SK-N-SH (cell line): ENCODE data around the gene MSN. TPM values are rescaled to one million over a fixed set of nuclear protein-coding genes. Genes with fewer than 3 reads are reported as not detected.
A peak's percentile ranks its signal among the peaks of the same experiment; 100 is the strongest.

Experiments
- CTCF ChIA-PET: fragments of 300-600, 350-600 bp; formaldehyde crosslinking; extraction: SDS; loops from one replicate; lab custom pipeline; 2021; lab: Yijun Ruan, JAX
- POLR2A ChIA-PET: fragments of 350-600 bp; sonication (Branson Sonifier 250); formaldehyde crosslinking; extraction: SDS; loops from one replicate; lab custom pipeline; 2020; ENCODE audit warnings: antibody characterized with exemption, inconsistent platforms; lab: Yijun Ruan, JAX
- DNase-seq: peaks from one replicate; pipeline ENCODE4 v3.0.0; 2012
- H2AFZ ChIP-seq: fragments of 200-600 bp; sonication (generic); 2 replicates; pipeline ENCODE4 v1.8.1; 2016; ENCODE audit warnings: antibody characterized with exemption, mild to moderate bottlenecking, low read depth
- H3F3A ChIP-seq: fragments of 200-600 bp; sonication (generic); replicated peaks from 2 replicates; pipeline ENCODE3; 2016; ENCODE audit warnings: antibody characterized with exemption, mild to moderate bottlenecking; ENCODE audit not compliant: insufficient read depth
- H3K27ac ChIP-seq, 2 experiments: fragments of 200-500 bp in 1 of 2; fragments of 200-600 bp in 1 of 2; sonication (Bioruptor generic) in 1 of 2; sonication (generic), shearing (Covaris generic) in 1 of 2; 2 replicates each; pipeline versions ENCODE4 v1.5.1 to v1.6.1; 2014 to 2016; ENCODE audit warnings: low read depth in 2 of 2, inconsistent platforms in 1 of 2, low read length in 1 of 2, mild to moderate bottlenecking in 1 of 2, mixed read lengths in 1 of 2
- H3K27me3 ChIP-seq: fragments of 200-600 bp; sonication (generic), shearing (Covaris generic); 2 replicates; pipeline ENCODE4 v1.6.1; 2016; ENCODE audit warnings: mixed run types; ENCODE audit not compliant: insufficient read depth
- H3K36me3 ChIP-seq, 2 experiments: fragments of 200-500 bp in 1 of 2; fragments of 200-600 bp in 1 of 2; sonication (Bioruptor generic) in 1 of 2; sonication (generic) in 1 of 2; replicated peaks in 1 of 2; 2 replicates each; pipeline versions ENCODE3 to v1.5.1; 2014 to 2016; ENCODE audit warnings: low read length in 1 of 2, mild to moderate bottlenecking in 1 of 2; ENCODE audit not compliant: insufficient read depth in 2 of 2, control insufficient read depth in 1 of 2
- H3K4me1 ChIP-seq, 2 experiments: fragments of 200-500 bp in 1 of 2; fragments of 200-600 bp in 1 of 2; sonication (Bioruptor generic) in 1 of 2; sonication (generic), shearing (Covaris generic) in 1 of 2; 2 replicates each; pipeline versions ENCODE4 v1.5.1 to v1.6.1; 2014 to 2016; ENCODE audit warnings: low read depth in 1 of 2, low read length in 1 of 2, mixed run types in 1 of 2; ENCODE audit not compliant: insufficient read depth in 2 of 2, control insufficient read depth in 1 of 2
- H3K4me2 ChIP-seq: fragments of 200-600 bp; sonication (generic), shearing (Covaris generic); 2 replicates; pipeline ENCODE4 v1.6.1; 2017; ENCODE audit warnings: mixed run types
- H3K4me3 ChIP-seq, 2 experiments: fragments of 200-500 bp in 1 of 2; fragments of 200-600 bp in 1 of 2; sonication (Bioruptor generic) in 1 of 2; sonication (generic), shearing (Covaris generic) in 1 of 2; 2 replicates each; pipeline versions ENCODE4 v1.5.1 to v1.8.1; 2014 to 2016; ENCODE audit warnings: low read depth in 2 of 2, inconsistent platforms in 1 of 2, low read length in 1 of 2, mild to moderate bottlenecking in 1 of 2, mixed read lengths in 1 of 2, moderate library complexity in 1 of 2
- H3K79me2 ChIP-seq: fragments of 200-600 bp; sonication (generic); 2 replicates; pipeline ENCODE4 v1.8.1; 2017; ENCODE audit warnings: mild to moderate bottlenecking; ENCODE audit not compliant: insufficient read depth
- H3K9ac ChIP-seq: fragments of 200-600 bp; sonication (generic); 2 replicates; pipeline ENCODE4 v1.6.1; 2017; ENCODE audit warnings: mixed run types
- H3K9me2 ChIP-seq: fragments of 200-600 bp; sonication (generic); 2 replicates; pipeline ENCODE4 v1.6.1; 2017; ENCODE audit warnings: mixed run types
- H3K9me3 ChIP-seq: fragments of 200-600 bp; sonication (generic); 2 replicates; pipeline ENCODE4 v1.6.1; 2017; ENCODE audit warnings: mixed run types, mild to moderate bottlenecking, moderate library complexity
- H4K20me1 ChIP-seq: fragments of 200-600 bp; sonication (generic); 2 replicates; pipeline ENCODE4 v1.6.1; 2017; ENCODE audit warnings: mild to moderate bottlenecking, mixed run types; ENCODE audit not compliant: insufficient read depth
- CHD2 ChIP-seq: fragments of 150-350 bp; IDR thresholded peaks from 2 replicates; pipeline ENCODE4 v1.6.1; 2018; ENCODE audit warnings: low read length; ENCODE audit not compliant: partially characterized antibody
- ELF1 ChIP-seq: IDR thresholded peaks from 2 replicates; pipeline ENCODE4 v1.4.0; 2012
- EZH2phosphoT487 ChIP-seq: fragments of 200-600 bp; sonication (generic); IDR thresholded peaks from 2 replicates; pipeline ENCODE4 v1.6.1; 2017; ENCODE audit warnings: low read depth, mixed run types, mild to moderate bottlenecking, antibody characterized with exemption, moderate library complexity, borderline replicate concordance
- FOSL2 ChIP-seq: IDR thresholded peaks from 2 replicates; pipeline ENCODE4 v1.4.0; 2012; ENCODE audit warnings: low read depth, mild to moderate bottlenecking, moderate library complexity, borderline replicate concordance
- GATA2 ChIP-seq: sonication (generic); formaldehyde crosslinking; IDR thresholded peaks from 2 replicates; pipeline ENCODE4 v1.5.0; 2020; ENCODE audit warnings: mild to moderate bottlenecking, missing genetic modification reagents
- MEF2A ChIP-seq: IDR thresholded peaks from 2 replicates; pipeline ENCODE4 v1.4.0; 2012; ENCODE audit warnings: low read depth, borderline replicate concordance
- RAD21 ChIP-seq: IDR thresholded peaks from 2 replicates; pipeline ENCODE4 v1.6.1; 2012; ENCODE audit warnings: mild to moderate bottlenecking, low read length
- RCOR1 ChIP-seq: fragments of 150-350 bp; IDR thresholded peaks from 2 replicates; pipeline ENCODE4 v1.6.1; 2017; ENCODE audit warnings: antibody characterized with exemption, low read length
- RFX5 ChIP-seq: IDR thresholded peaks from 2 replicates; pipeline ENCODE4 v1.6.1; 2012; ENCODE audit warnings: mild to moderate bottlenecking, improper control_type of control experiment, low read length
- SMC3 ChIP-seq: IDR thresholded peaks from 2 replicates; pipeline ENCODE4 v1.6.1; 2012; ENCODE audit warnings: low read depth, low read length, improper control_type of control experiment
- TCF12 ChIP-seq: IDR thresholded peaks from 2 replicates; pipeline ENCODE4 v1.4.0; 2012
- TEAD4 ChIP-seq: IDR thresholded peaks from 2 replicates; pipeline ENCODE4 v1.4.0; 2012; ENCODE audit warnings: mild to moderate bottlenecking, borderline replicate concordance; ENCODE audit not compliant: insufficient read depth
- WGBS: methylation state at CpG from one replicate; pipeline ENCODE4 v1.1.6; 2017; ENCODE audit warnings: low lambda C conversion rate; 5-methylcytosine and 5-hydroxymethylcytosine counted together
- polyA plus RNA-seq, 3 experiments: library from polyadenylated mRNA; depleted of rRNA; stranded (reverse); fragments of >200 nt; gene quantifications; 2 replicates each; pipeline ENCODE4 v1.2.3, GENCODE V29; 2012
- TF ChIP-seq, protein P1 (sequence below): fragments of 200-600 bp; sonication (generic); IDR thresholded peaks from 2 replicates; pipeline ENCODE4 v1.6.1; 2017; ENCODE audit warnings: antibody characterized with exemption, mild to moderate bottlenecking, moderate library complexity
- TF ChIP-seq, protein P2 (sequence below): fragments of 150-350 bp; IDR thresholded peaks from 2 replicates; pipeline ENCODE4 v1.6.1; 2016; ENCODE audit warnings: mild to moderate bottlenecking, low read depth, low read length
- TF ChIP-seq, protein P3 (sequence below): fragments of 150-350 bp; IDR thresholded peaks from 2 replicates; pipeline ENCODE4 v1.6.1; 2017; ENCODE audit warnings: antibody characterized with exemption, low read length, low read depth, borderline replicate concordance
- TF ChIP-seq, protein P4 (sequence below): IDR thresholded peaks from 2 replicates; pipeline ENCODE4 v1.6.1; 2012; ENCODE audit warnings: mild to moderate bottlenecking, low read depth, low read length, moderate library complexity
- TF ChIP-seq, protein P5 (sequence below): IDR thresholded peaks from 2 replicates; pipeline ENCODE4 v1.4.0; 2012; ENCODE audit warnings: low read depth
- TF ChIP-seq, protein P6 (sequence below): IDR thresholded peaks from 2 replicates; pipeline ENCODE4; 2012

MSN gene
- polyA plus RNA-seq, 1 of the 3 experiments (the other 2 are of a cell fraction), result 189 TPM

- DNase-seq, result no peak
- Histone ChIP-seq H3K27ac (peak overlapping the region in 1 of 2 experiments; percentile 63; a peak in 1 of 4 replicates), H2AFZ (no peak overlapping the region), H3K4me2 (peak overlapping the region; percentile 18; the same call in 1 of the 2 replicates), H3K4me1 (peaks cover 0 to 16% of the 10 kb centered on the region in 2 experiments; a peak in 2 of 4 replicates), H3K79me2 (peaks cover 96% of the 10 kb centered on the region), H3F3A (peaks cover 34% of the 10 kb centered on the region), H3K9me2 (no peaks in the 10 kb centered on the region), H3K36me3 (no peaks in the 10 kb centered on the region), H3K27me3 (no peaks in the 10 kb centered on the region), H3K9ac (no peak overlapping the region), H3K4me3 (no peak overlapping the region), H3K9me3 (no peaks in the 10 kb centered on the region), H4K20me1 (peaks cover 48% of the 10 kb centered on the region)
- ChIA-PET POLR2A (no interaction called here), CTCF (no interaction called here)
- TF ChIP-seq, protein P1, sequence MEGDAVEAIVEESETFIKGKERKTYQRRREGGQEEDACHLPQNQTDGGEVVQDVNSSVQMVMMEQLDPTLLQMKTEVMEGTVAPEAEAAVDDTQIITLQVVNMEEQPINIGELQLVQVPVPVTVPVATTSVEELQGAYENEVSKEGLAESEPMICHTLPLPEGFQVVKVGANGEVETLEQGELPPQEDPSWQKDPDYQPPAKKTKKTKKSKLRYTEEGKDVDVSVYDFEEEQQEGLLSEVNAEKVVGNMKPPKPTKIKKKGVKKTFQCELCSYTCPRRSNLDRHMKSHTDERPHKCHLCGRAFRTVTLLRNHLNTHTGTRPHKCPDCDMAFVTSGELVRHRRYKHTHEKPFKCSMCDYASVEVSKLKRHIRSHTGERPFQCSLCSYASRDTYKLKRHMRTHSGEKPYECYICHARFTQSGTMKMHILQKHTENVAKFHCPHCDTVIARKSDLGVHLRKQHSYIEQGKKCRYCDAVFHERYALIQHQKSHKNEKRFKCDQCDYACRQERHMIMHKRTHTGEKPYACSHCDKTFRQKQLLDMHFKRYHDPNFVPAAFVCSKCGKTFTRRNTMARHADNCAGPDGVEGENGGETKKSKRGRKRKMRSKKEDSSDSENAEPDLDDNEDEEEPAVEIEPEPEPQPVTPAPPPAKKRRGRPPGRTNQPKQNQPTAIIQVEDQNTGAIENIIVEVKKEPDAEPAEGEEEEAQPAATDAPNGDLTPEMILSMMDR, result no peak
- TF ChIP-seq TEAD4 (no peak), MEF2A (no peak), FOSL2 (no peak), SMC3 (no peak), ELF1 (no peak), RCOR1 (no peak), TCF12 (no peak), CHD2 (no peak), RAD21 (no peak), EZH2phosphoT487 (no peak), GATA2 (CRISPR knock-in tag) (no peak), RFX5 (no peak)
- TF ChIP-seq, protein P2, sequence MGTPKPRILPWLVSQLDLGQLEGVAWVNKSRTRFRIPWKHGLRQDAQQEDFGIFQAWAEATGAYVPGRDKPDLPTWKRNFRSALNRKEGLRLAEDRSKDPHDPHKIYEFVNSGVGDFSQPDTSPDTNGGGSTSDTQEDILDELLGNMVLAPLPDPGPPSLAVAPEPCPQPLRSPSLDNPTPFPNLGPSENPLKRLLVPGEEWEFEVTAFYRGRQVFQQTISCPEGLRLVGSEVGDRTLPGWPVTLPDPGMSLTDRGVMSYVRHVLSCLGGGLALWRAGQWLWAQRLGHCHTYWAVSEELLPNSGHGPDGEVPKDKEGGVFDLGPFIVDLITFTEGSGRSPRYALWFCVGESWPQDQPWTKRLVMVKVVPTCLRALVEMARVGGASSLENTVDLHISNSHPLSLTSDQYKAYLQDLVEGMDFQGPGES, result no peak
- TF ChIP-seq, protein P3, sequence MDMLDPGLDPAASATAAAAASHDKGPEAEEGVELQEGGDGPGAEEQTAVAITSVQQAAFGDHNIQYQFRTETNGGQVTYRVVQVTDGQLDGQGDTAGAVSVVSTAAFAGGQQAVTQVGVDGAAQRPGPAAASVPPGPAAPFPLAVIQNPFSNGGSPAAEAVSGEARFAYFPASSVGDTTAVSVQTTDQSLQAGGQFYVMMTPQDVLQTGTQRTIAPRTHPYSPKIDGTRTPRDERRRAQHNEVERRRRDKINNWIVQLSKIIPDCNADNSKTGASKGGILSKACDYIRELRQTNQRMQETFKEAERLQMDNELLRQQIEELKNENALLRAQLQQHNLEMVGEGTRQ, result no peak
- TF ChIP-seq, protein P4, sequence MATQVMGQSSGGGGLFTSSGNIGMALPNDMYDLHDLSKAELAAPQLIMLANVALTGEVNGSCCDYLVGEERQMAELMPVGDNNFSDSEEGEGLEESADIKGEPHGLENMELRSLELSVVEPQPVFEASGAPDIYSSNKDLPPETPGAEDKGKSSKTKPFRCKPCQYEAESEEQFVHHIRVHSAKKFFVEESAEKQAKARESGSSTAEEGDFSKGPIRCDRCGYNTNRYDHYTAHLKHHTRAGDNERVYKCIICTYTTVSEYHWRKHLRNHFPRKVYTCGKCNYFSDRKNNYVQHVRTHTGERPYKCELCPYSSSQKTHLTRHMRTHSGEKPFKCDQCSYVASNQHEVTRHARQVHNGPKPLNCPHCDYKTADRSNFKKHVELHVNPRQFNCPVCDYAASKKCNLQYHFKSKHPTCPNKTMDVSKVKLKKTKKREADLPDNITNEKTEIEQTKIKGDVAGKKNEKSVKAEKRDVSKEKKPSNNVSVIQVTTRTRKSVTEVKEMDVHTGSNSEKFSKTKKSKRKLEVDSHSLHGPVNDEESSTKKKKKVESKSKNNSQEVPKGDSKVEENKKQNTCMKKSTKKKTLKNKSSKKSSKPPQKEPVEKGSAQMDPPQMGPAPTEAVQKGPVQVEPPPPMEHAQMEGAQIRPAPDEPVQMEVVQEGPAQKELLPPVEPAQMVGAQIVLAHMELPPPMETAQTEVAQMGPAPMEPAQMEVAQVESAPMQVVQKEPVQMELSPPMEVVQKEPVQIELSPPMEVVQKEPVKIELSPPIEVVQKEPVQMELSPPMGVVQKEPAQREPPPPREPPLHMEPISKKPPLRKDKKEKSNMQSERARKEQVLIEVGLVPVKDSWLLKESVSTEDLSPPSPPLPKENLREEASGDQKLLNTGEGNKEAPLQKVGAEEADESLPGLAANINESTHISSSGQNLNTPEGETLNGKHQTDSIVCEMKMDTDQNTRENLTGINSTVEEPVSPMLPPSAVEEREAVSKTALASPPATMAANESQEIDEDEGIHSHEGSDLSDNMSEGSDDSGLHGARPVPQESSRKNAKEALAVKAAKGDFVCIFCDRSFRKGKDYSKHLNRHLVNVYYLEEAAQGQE, result no peak
- TF ChIP-seq, protein P5, sequence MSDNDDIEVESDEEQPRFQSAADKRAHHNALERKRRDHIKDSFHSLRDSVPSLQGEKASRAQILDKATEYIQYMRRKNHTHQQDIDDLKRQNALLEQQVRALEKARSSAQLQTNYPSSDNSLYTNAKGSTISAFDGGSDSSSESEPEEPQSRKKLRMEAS, result no peak
- TF ChIP-seq, protein P6, sequence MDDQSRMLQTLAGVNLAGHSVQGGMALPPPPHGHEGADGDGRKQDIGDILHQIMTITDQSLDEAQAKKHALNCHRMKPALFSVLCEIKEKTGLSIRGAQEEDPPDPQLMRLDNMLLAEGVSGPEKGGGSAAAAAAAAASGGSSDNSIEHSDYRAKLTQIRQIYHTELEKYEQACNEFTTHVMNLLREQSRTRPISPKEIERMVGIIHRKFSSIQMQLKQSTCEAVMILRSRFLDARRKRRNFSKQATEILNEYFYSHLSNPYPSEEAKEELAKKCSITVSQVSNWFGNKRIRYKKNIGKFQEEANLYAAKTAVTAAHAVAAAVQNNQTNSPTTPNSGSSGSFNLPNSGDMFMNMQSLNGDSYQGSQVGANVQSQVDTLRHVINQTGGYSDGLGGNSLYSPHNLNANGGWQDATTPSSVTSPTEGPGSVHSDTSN, result no peak
- WGBS, result 41% methylated on average over 6 of the region's 6 CpGs
Measured at GRCh38 chrX:65674204-65674893, 6.9 kb downstream of the MSN start.
